AG04449 (cell line): ENCODE data around the gene C1QTNF12.

Experiments used
- CTCF ChIA-PET: fragments of 350-600 bp; formaldehyde crosslinking; extraction: SDS; loops from one replicate; lab custom pipeline; 2021; ENCODE audit warnings: antibody characterized with exemption; lab: Yijun Ruan, JAX
- POLR2A ChIA-PET: fragments of 400-600, 350-600 bp; formaldehyde crosslinking; extraction: SDS; loops from one replicate; lab custom pipeline; 2020; ENCODE audit warnings: antibody characterized with exemption, inconsistent platforms; lab: Yijun Ruan, JAX
- DNase-seq: peaks from one replicate; pipeline ENCODE4 v3.0.0-alpha.2; 2010; ENCODE audit warnings: low read depth, low spot score
- H3K4me3 ChIP-seq: 2 replicates; pipeline ENCODE4 v1.5.1; 2011; ENCODE audit warnings: low read depth, mild to moderate bottlenecking, control low read depth, low read length
- TF ChIP-seq, protein P1 (sequence below): IDR thresholded peaks from one replicate; pipeline ENCODE4 v1.5.1; 2011; ENCODE audit warnings: mild to moderate bottlenecking, moderate library complexity, low read length, control low read depth, inconsistent platforms; ENCODE audit not compliant: insufficient read depth; ENCODE audit errors: missing control alignments

Gene C1QTNF12

DNA sequence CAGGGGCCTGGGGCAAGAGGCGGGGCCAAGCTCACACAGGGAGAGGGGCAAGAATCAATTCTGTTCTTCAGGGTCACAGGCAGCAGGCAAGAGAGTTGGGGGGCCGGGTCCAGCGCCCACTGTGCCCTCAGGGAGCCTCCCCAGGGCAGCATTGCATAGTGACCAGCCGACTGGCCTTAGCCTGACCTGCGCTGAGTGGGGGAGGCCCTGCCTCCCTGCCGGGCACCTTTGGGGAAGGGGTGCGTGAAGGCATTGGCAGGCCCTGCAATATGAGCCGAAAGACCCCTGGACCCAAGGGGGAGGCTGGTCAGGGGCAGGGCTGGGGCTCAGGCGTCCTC lies 45.9 kb upstream of the C1QTNF12 start:
- no peak for DNase-seq
- H3K4me3 ChIP-seq = no peak overlapping the region
- TF ChIP-seq, protein P1, sequence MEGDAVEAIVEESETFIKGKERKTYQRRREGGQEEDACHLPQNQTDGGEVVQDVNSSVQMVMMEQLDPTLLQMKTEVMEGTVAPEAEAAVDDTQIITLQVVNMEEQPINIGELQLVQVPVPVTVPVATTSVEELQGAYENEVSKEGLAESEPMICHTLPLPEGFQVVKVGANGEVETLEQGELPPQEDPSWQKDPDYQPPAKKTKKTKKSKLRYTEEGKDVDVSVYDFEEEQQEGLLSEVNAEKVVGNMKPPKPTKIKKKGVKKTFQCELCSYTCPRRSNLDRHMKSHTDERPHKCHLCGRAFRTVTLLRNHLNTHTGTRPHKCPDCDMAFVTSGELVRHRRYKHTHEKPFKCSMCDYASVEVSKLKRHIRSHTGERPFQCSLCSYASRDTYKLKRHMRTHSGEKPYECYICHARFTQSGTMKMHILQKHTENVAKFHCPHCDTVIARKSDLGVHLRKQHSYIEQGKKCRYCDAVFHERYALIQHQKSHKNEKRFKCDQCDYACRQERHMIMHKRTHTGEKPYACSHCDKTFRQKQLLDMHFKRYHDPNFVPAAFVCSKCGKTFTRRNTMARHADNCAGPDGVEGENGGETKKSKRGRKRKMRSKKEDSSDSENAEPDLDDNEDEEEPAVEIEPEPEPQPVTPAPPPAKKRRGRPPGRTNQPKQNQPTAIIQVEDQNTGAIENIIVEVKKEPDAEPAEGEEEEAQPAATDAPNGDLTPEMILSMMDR = no peak
- ChIA-PET POLR2A (no interaction called here), CTCF (interaction anchor here (1.1 to 3.2 kb wide), 9 partner anchors 11 to 310 kb away, joined by 3 to 60 read pairs (median 6); partner anchors contain the start of gene PERM1)

DNA sequence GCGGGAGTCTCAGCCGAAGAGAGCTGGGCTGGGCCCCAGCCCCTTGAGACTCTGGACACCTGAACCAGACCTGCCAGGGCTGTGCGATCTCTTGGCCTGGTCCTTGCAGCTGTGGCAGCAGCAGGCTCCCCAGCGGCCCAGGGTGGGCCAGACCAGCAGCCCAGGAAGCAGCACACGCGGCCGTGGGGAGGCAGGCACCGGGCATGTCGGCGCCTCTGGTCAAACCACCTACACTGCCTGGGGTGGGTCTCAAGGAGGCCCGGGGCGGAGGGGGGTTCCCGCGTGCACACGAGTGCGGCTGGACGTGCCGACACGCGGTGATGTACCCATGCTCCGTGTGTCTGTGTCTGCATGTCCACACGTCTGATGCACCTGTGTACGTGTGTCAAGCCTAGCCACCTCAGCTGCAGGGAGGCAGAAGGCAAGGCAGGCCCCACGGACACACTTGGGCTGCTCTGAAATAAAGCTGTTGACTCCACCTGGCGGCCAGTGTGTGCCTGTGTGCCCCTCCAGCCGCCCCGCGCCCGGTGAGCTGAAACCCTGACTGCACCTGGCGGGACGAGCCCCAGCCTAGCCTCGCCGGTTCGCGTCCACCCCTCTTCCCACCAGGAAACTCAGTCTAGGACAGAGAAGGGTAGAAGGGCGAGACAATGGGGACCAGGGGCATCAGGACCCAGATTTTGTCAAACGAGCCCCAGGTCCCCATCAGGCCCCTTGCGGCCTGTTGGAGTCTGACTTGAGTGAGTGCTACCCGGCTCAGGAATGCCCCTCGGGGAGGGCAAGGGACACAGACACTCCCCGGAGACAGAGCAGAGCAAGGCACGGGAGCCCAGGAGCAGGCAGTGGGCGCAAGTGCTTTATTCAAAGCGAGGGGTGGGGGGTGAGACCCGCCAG lies 45.3 kb upstream of the C1QTNF12 start:
- POLR2A ChIA-PET = interaction anchor here (1.9 kb wide), 1 partner anchor 14 kb away, joined by 4 read pairs; no protein-coding TSS in a partner anchor
- no peak overlapping the region for H3K4me3 ChIP-seq
- CTCF ChIA-PET = interaction anchor here (0.9 to 3.2 kb wide), 11 partner anchors 10 to 309 kb away, joined by 3 to 60 read pairs (median 6); partner anchors contain the start of gene PERM1
- TF ChIP-seq, protein P1 = peak; percentile 62
- DNase-seq = no peak

DNA sequence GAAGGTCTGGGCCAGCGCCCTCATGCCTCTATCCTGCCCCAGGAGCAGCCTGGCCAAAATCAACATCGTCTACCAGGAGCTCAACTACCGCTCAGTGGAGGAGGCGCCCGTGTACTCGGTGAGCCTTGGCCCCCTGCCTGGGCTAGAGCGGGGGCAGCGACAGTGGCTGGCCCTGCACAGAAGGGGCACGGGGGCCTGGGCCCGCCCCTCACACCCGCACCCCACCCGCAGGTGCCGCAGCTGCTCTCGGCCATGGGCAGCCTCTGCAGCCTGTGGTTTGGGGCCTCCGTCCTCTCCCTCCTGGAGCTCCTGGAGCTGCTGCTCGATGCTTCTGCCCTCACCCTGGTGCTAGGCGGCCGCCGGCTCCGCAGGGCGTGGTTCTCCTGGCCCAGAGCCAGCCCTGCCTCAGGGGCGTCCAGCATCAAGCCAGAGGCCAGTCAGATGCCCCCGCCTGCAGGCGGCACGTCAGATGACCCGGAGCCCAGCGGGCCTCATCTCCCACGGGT lies 44.6 kb upstream of the C1QTNF12 start:
- no peak for DNase-seq
- POLR2A ChIA-PET = interaction anchor here (0.8 to 1.9 kb wide), 2 partner anchors 14 to 66 kb away, joined by 3 to 4 read pairs; no protein-coding TSS in a partner anchor
- no peak overlapping the region for H3K4me3 ChIP-seq
- TF ChIP-seq, protein P1 = no peak
- CTCF ChIA-PET = interaction anchor here (0.9 to 3.2 kb wide), 14 partner anchors 9 to 308 kb away, joined by 3 to 60 read pairs (median 6); partner anchors contain the start of gene PERM1

DNA sequence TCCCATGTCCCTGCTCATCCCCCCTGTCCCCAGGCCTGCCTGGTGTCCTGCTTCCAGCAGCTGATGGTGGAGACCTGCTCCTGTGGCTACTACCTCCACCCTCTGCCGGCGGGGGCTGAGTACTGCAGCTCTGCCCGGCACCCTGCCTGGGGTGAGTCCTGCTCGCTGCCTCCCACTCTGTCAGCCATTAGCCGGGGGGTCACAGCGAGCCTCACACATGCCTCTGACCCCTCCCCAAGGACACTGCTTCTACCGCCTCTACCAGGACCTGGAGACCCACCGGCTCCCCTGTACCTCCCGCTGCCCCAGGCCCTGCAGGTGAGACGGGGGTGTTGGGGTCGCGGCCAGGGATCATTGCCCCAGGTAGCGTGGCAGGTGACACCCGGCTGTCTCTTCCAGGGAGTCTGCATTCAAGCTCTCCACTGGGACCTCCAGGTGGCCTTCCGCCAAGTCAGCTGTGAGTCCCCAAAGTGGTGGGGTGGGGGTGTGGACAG lies 43.8 kb upstream of the C1QTNF12 start:
- ChIA-PET CTCF (interaction anchor here (0.6 to 3.2 kb wide), 13 partner anchors 9 to 308 kb away, joined by 3 to 60 read pairs (median 5); partner anchors contain the start of gene PERM1), POLR2A (interaction anchor here (0.7 to 1.9 kb wide), 3 partner anchors 15 to 168 kb away, joined by 3 to 4 read pairs (median 3); no protein-coding TSS in a partner anchor)
- TF ChIP-seq, protein P1 = peak; percentile 85
- H3K4me3 ChIP-seq = no peak overlapping the region
- DNase-seq = no peak

DNA sequence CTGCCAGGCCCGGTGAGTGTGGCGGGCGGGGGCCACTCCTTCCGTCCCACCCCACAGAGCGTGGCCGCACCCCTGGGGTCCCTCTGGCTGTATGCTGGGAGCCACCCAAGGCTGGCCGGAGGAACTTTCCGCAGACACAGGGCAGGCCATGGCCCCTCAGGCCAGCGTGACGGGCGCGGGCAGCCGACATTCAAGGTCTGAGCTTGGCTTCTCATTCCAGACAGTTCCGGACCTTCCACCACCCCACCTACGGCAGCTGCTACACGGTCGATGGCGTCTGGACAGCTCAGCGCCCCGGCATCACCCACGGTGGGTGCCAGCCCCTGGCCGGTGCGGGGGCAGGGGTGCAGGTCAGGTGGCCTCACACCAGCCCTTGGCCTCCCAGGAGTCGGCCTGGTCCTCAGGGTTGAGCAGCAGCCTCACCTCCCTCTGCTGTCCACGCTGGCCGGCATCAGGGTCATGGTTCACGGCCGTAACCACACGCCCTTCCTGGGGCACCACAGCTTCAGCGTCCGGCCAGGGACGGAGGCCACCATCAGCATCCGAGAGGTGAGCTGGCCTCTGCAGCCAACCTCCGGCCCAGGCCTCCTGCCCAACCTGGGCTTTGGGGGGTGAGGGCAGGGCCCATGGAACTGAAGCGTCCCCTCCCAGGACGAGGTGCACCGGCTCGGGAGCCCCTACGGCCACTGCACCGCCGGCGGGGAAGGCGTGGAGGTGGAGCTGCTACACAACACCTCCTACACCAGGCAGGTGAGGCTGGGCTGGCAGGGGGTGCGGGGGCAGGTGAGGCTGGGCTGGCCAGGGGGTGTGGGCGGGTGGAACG lies 41.0 kb upstream of the C1QTNF12 start:
- POLR2A ChIA-PET = no interaction called here
- H3K4me3 ChIP-seq = no peak overlapping the region
- CTCF ChIA-PET = interaction anchor here (0.9 to 1.7 kb wide), 4 partner anchors 10 to 165 kb away, joined by 4 to 10 read pairs (median 6); partner anchors contain the start of gene UBE2J2
- DNase-seq = no peak
- TF ChIP-seq, protein P1 = no peak
